Muscle layer of colon (tissue), 2 donors: ENCODE results near the gene GUK1.
A peak's percentile ranks its signal among the peaks of the same experiment; 100 is the strongest.

Source experiments
- H3K27ac ChIP-seq: one replicate; pipeline ENCODE4 v1.7.0; 2013; ENCODE audit warnings: low read depth, mild to moderate bottlenecking, low read length, moderate library complexity
- H3K27me3 ChIP-seq, 2 donors: one replicate each; pipeline ENCODE4 v1.7.0; 2013; ENCODE audit warnings: low read length in 2 of 2, mild to moderate bottlenecking in 2 of 2; ENCODE audit not compliant: insufficient read depth in 2 of 2, control insufficient read depth in 1 of 2
- H3K36me3 ChIP-seq: one replicate; pipeline ENCODE4 v1.7.0; 2013; ENCODE audit warnings: mild to moderate bottlenecking, low read length; ENCODE audit not compliant: insufficient read depth
- H3K4me1 ChIP-seq: one replicate; pipeline ENCODE4 v1.7.0; 2013; ENCODE audit warnings: mild to moderate bottlenecking, low read length; ENCODE audit not compliant: insufficient read depth
- H3K4me3 ChIP-seq, 2 donors: one replicate each; pipeline ENCODE4 v1.7.0; 2013; ENCODE audit warnings: low read length in 2 of 2, low read depth in 1 of 2, mild to moderate bottlenecking in 1 of 2, moderate library complexity in 1 of 2
- H3K9ac ChIP-seq: one replicate; pipeline ENCODE4 v1.7.0; 2013; ENCODE audit warnings: low read length
- H3K9me3 ChIP-seq: one replicate; pipeline ENCODE4 v1.7.0; 2013; ENCODE audit warnings: mild to moderate bottlenecking, low read length
- donor health status: abdominal sarcoma.
- donor health status: Adenocarcinoma of cecum.

The GUK1 gene

DNA sequence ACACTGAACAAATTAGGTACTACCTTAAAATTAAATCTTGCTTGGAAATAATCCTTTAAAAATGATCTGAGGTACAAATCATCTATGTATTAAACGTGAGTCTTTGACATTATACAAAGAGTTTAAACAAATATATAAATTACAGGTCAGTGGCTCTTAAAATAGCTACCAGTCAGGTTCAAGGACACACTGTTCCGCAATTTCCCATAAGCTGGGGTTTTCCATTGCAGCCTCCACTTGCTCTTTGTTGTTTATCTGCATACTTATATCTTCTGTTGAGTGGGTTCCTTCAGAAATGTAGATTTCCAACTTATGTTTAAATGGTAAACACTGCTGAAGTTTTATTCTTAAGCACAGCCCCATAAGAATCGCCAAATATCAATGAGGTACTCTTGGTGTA lies 25.3 kb upstream of the GUK1 start:
- Histone ChIP-seq H3K27me3 (no peaks in the 10 kb centered on the region), H3K4me3 (no peak overlapping the region), H3K36me3 (no peaks in the 10 kb centered on the region), H3K9me3 (no peaks in the 10 kb centered on the region), H3K9ac (no peak overlapping the region), H3K4me1 (peaks cover 6% of the 10 kb centered on the region), H3K27ac (no peak overlapping the region)

- H3K27me3 ChIP-seq: no peaks in the 10 kb centered on the region
- no peaks in the 10 kb centered on the region for H3K9me3 ChIP-seq
- no peaks in the 10 kb centered on the region for H3K4me1 ChIP-seq
- H3K4me3 ChIP-seq: no peak overlapping the region
- H3K27ac ChIP-seq: no peak overlapping the region
- no peaks in the 10 kb centered on the region for H3K36me3 ChIP-seq
- no peak overlapping the region for H3K9ac ChIP-seq
These were observed 22.7 kb upstream of the GUK1 start for GRCh38 chr1:228117335-228117734.

DNA sequence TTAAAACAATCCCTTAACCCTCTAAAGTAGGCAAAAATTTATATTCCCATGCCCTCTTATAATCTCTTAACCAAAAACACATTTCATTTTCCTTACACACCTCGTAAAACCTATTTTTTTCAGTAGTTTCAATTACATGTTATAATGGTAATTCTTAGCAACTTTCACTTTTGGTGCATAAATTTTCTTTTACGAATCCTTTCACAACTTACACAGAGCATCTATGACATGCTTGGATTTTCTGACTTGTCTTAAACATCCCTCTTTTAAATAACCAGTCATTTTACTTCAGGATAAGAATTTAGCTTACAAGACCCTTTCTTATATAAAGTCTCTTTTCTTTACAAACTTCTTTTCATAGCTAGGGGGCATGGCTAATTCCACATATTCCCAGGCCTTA lies 22.0 kb upstream of the GUK1 start:
- Histone ChIP-seq H3K4me1 (no peaks in the 10 kb centered on the region), H3K9ac (no peak overlapping the region), H3K36me3 (no peaks in the 10 kb centered on the region), H3K9me3 (no peaks in the 10 kb centered on the region), H3K27me3 (no peaks in the 10 kb centered on the region), H3K4me3 (no peak overlapping the region), H3K27ac (no peak overlapping the region)

- Histone ChIP-seq H3K9me3 (no peaks in the 10 kb centered on the region), H3K9ac (no peak overlapping the region), H3K27ac (no peak overlapping the region), H3K27me3 (no peaks in the 10 kb centered on the region), H3K4me3 (no peak overlapping the region), H3K36me3 (no peaks in the 10 kb centered on the region), H3K4me1 (no peaks in the 10 kb centered on the region)
These were observed 19.7 kb upstream of the GUK1 start for GRCh38 chr1:228120351-228120750.

GRCh38 chr1:228120857-228121489 lies 19.1 kb upstream of the GUK1 start:
- no peak overlapping the region for H3K9ac ChIP-seq
- H3K27me3 ChIP-seq: no peaks in the 10 kb centered on the region
- H3K36me3 ChIP-seq: no peaks in the 10 kb centered on the region
- no peaks in the 10 kb centered on the region for H3K9me3 ChIP-seq
- H3K27ac ChIP-seq: no peak overlapping the region
- H3K4me3 ChIP-seq: no peak overlapping the region
- H3K4me1 ChIP-seq: no peaks in the 10 kb centered on the region

DNA sequence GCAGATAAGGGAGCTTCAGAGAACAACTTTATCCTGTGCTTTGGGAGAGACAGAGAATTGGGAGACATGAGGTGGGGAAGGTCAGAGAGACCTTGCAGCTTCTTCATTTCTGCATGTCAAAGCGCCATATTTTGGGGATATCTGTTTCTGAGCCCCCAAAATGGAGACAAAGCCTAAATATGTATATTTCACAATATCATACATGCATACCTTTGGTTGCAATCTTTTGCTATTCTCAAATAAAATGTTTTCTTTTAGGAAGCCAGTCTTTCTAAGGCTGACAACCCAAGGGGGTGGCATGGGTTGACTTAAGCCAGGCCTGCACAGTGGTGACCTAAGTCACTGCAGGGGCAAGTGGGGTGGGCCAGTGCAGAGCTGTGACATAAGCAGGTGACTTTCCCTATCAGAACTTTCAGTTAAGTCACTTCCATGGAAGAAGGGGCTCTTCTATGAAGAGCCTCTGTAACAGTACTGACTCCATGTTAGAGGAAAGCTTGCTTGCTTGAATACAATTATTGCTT lies 17.1 kb upstream of the GUK1 start:
- Histone ChIP-seq H3K27me3 (no peaks in the 10 kb centered on the region), H3K27ac (no peak overlapping the region), H3K4me3 (no peak overlapping the region)

GRCh38 chr1:228123505-228123904 lies 16.6 kb upstream of the GUK1 start:
- H3K27ac ChIP-seq: no peak overlapping the region
- H3K4me3 ChIP-seq: no peak overlapping the region
- H3K9ac ChIP-seq: no peak overlapping the region
- no peaks in the 10 kb centered on the region for H3K36me3 ChIP-seq
- H3K9me3 ChIP-seq: no peaks in the 10 kb centered on the region
- H3K27me3 ChIP-seq: no peaks in the 10 kb centered on the region
- no peaks in the 10 kb centered on the region for H3K4me1 ChIP-seq

More for the DNA sequence above, 17.1 kb upstream of the GUK1 start:
- Histone ChIP-seq H3K9ac (no peak overlapping the region), H3K9me3 (no peaks in the 10 kb centered on the region), H3K36me3 (no peaks in the 10 kb centered on the region), H3K4me1 (no peaks in the 10 kb centered on the region)

DNA sequence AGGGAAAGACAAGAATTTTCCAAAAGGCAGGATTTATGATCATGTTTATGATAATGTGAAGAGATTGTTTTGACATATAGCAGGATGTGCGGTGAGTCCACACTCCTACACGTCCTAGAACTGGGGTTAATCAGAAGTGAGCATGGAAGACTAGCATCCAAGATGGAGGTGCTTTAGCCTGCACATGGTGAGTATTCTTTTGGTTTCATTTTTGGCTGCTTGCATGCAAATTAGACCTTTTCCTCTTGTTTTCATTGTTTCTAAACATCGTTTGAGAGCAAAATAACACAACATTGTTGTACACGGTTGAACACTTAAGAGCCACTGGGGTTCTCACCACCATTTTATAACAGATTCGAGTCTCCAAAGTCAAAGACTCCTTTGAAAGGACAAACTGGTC lies 14.9 kb upstream of the GUK1 start:
- H3K4me3 ChIP-seq: no peak overlapping the region
- H3K4me1 ChIP-seq: no peaks in the 10 kb centered on the region
- no peaks in the 10 kb centered on the region for H3K9me3 ChIP-seq
- no peak overlapping the region for H3K9ac ChIP-seq
- no peaks in the 10 kb centered on the region for H3K36me3 ChIP-seq
- peaks cover 0 to 6% of the 10 kb centered on the region in 2 donors for H3K27me3 ChIP-seq
- no peak overlapping the region for H3K27ac ChIP-seq

GRCh38 chr1:228131766-228132165 lies 8.3 kb upstream of the GUK1 start:
- H3K4me1 ChIP-seq: peaks cover 4% of the 10 kb centered on the region
- no peak overlapping the region for H3K9ac ChIP-seq
- no peak overlapping the region for H3K27ac ChIP-seq

GRCh38 chr1:228134591-228134990 lies 5.5 kb upstream of the GUK1 start:
- no peak overlapping the region for H3K27ac ChIP-seq
- H3K4me1 ChIP-seq: peaks cover 4% of the 10 kb centered on the region
- no peaks in the 10 kb centered on the region for H3K36me3 ChIP-seq
- H3K27me3 ChIP-seq: no peaks in the 10 kb centered on the region
- H3K9me3 ChIP-seq: no peaks in the 10 kb centered on the region
- H3K4me3 ChIP-seq: no peak overlapping the region
- H3K9ac ChIP-seq: no peak overlapping the region

More at GRCh38 chr1:228131766-228132165, 8.3 kb upstream of the GUK1 start:
- H3K27me3 ChIP-seq: peaks cover 0 to 6% of the 10 kb centered on the region in 2 donors
- no peaks in the 10 kb centered on the region for H3K9me3 ChIP-seq
- no peaks in the 10 kb centered on the region for H3K36me3 ChIP-seq
- no peak overlapping the region for H3K4me3 ChIP-seq

- Histone ChIP-seq H3K36me3 (peaks cover 3% of the 10 kb centered on the region), H3K9ac (no peak overlapping the region), H3K27ac (no peak overlapping the region), H3K27me3 (no peaks in the 10 kb centered on the region), H3K4me1 (peaks cover 12% of the 10 kb centered on the region), H3K9me3 (no peaks in the 10 kb centered on the region), H3K4me3 (no peak overlapping the region)
These were observed 3.2 kb upstream of the GUK1 start for GRCh38 chr1:228136901-228137300.

DNA sequence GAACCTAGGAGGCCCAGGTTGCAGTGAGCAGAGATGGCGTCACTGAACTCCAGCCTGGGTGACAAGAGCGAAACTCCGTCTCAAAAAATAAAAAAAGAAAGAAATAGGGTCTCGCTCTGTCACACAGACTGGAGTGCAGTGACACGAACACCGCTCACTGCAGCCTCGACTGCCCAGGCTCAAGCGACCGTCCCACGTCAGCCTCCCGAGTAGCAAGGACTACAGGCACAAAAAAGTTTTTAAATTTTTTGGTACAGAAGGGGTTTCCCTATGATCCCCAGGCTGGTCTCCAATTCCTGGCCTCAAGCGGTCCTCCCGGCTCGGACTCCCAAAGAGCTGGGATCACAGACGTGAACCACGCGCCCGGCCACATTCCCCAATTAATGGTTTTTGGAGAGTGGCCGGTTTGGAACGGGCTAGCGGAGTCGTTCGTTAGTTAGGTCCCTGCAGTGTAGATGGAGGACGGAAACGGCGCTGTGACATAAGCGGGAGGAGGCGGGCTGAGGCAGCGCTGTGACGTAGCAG lies 611 bp upstream of the GUK1 start:
- H3K27ac ChIP-seq: peak overlapping the region; percentile 84
- no peaks in the 10 kb centered on the region for H3K27me3 ChIP-seq
- peaks cover 5% of the 10 kb centered on the region for H3K36me3 ChIP-seq
- H3K9ac ChIP-seq: no peak overlapping the region
- peaks cover 25% of the 10 kb centered on the region for H3K4me1 ChIP-seq
- H3K4me3 ChIP-seq: peak overlapping the region; percentile 53 to 73
- no peaks in the 10 kb centered on the region for H3K9me3 ChIP-seq
